ENCODE data around the gene UBQLN1.

GRCh38 chr9:83628540-83628939 lies 79.2 kb downstream of the UBQLN1 start:
- TF ChIP-seq EZH2 (IDR thresholded peaks at IDR 0.05; ENCODE audit: borderline replicate concordance, low read length) = no peak
- TF ChIP-seq CTCF (IDR thresholded peaks at IDR 0.05; ENCODE audit: low read length) = no peak
